Cerebellar cortex (tissue), 1 donor: ENCODE data around the gene CLPTM1.

Source experiments
- DNase-seq: peaks from one replicate; pipeline ENCODE4 v3.0.0-alpha.2; 2015; ENCODE audit warnings: low spot score

Gene CLPTM1

DNA sequence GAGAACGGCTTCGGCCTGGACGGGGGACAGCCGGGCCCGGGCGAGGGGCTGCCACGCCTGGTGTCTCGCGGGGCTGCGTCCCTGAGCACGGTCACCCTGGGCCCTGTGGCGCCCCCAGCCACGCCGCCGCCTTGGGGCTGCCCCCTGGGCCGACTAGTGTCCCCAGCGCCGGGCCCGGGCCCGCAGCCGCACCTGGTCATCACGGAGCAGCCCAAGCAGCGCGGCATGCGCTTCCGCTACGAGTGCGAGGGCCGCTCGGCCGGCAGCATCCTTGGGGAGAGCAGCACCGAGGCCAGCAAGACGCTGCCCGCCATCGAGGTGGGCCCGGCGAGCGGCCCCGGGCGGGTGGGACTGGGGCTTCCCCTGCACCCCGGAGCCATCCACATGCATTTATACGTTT lies 56.8 kb downstream of the CLPTM1 start:
- no peak for DNase-seq

DNA sequence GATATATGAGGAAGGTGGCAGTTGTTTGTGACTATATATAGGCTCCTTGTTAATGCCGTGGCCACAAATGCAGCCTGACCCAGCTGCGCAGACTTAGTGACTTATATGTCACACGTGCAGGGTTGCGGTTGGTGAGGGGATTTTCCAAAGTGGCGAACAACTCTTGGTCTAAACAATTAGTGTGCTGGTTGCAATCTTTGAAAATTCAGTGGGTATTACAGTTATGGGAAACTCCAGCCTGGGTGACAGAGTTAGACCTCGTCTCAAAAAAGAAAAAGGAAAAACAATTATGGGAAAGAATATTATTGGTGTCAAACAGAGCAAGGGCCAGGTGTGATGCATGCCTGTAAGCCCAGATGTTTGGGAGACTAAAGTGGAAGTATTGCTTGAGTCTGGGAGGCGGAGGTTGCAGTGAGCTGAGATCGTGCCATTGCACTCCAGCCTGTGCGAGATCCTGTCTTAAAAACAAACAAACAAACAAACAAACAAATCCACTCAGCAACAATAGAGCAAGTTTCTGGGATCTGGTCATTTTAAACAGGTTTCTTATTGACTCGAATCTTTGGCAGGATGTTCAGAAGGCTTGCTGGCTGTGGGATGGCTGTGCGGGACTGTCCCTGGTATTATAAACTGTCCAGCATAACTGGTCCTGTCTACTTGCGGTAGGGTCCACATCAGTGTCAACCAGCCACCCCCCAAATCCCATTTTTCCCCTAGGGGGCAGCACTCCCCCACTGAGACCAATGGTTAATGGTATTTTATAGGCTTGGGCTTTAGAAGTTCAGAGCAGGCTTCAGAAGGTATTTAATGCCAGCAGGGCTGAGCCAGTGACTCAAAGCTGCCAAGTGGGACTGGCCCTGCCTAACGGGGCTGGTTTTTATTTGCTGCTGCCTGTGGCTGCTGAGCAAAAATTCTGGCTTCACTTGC lies 61.5 kb downstream of the CLPTM1 start:
- peak; percentile 72 for DNase-seq

DNA sequence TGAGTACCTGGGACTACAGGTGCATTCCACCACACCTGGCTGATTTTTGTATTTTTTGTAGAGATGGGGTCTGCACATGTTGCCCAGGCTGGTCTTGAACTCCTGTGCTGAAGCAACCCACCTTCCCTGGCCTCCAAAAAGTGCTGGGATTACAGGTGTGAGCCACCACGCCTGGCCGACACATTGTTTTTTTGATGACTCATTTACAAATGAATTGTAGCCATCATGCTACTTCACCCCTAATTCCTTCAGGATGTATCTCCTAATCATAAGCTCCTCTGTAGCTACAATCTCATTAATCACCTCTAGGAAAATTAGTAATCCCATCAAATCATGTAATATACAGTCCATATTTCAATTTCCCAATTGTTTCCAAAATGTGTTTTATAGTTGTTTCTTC lies 64.0 kb downstream of the CLPTM1 start:
- no peak for DNase-seq

DNA sequence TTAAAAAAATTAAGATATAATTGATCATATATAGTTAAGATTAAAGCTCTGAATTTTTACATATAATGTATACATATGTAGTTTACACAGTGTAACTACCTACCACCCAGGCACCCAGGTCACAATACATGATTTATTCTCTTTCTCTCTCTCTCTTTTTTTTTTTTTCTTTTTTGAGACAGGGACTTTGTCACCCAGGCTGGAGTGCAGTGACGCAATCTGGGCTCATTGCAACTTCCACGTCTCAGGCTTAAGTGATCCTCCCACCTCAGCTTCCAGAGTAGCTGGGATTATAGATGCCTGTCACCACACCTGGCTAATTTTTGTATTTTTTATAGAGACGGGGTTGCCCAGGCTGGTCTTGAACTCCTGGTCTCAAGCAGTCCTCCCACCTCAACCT lies 64.9 kb downstream of the CLPTM1 start:
- DNase-seq: no peak

DNA sequence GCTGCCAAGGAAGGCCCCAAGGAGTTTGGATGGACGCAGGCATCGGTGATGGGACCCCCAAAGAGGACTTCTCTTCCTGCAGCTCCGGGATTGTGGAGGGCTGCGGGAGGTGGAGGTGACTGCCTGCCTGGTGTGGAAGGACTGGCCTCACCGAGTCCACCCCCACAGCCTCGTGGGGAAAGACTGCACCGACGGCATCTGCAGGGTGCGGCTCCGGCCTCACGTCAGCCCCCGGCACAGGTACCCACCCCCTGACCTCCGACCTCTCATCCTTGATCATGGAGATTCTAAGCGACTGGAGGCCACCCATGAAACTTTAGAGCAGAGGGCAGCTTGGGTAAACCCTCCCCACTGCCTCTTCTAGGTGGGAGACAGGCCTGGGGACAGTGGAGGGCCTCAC lies 66.8 kb downstream of the CLPTM1 start:
- DNase-seq: no peak

DNA sequence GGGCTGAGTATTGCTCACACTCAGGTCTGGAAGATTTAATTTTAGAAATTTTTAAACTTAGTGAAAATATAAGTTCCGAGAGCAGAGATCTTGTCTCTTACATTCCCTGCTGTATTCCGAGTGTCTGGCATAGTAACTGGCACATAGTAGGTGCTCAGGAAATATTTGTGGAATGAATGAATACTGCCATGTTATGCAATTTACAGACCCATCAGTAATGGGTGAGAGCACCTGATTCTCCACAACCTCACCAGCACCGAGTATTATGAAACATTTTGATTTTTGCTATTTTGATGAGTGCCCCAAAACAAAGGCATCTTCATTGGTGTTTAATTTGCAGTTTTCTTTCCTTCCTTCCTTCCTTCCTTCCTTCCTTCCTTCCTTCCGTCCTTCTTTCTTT lies 67.9 kb downstream of the CLPTM1 start:
- DNase-seq: no peak

DNA sequence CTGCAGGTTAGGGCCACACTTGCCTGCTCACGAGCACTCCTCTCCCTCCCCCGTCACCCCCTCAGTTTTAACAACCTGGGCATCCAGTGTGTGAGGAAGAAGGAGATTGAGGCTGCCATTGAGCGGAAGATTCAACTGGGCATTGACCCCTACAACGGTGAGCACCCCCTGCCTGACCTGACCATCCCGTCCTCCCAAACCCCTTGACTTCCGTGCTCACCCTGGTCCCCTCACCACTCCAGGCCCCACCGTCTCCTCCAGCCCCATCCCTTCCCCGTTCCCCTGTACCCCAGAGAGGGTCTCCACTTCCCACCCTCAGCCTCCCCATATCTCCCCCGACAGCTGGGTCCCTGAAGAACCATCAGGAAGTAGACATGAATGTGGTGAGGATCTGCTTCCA lies 70.1 kb downstream of the CLPTM1 start:
- no peak for DNase-seq

DNA sequence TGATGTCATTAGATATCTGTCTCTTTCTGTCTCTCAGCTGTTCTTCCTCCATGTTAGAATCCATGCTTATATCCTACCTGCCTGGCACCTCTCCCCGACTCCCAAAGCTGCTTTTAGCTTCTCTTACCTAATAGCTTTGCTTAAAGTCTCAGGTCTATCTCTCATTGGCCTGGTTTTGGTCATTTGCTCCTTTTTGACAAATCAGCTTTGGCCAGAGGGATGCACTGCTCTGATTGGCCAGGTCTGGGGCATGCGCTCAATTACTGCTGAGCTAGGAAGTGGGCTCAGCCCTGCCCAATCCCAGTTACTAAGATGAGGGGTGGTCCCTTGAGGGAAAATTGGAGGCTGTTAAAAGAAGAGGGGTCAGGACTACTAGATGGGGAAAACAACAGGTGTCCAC lies 72.2 kb downstream of the CLPTM1 start:
- no peak for DNase-seq

DNA sequence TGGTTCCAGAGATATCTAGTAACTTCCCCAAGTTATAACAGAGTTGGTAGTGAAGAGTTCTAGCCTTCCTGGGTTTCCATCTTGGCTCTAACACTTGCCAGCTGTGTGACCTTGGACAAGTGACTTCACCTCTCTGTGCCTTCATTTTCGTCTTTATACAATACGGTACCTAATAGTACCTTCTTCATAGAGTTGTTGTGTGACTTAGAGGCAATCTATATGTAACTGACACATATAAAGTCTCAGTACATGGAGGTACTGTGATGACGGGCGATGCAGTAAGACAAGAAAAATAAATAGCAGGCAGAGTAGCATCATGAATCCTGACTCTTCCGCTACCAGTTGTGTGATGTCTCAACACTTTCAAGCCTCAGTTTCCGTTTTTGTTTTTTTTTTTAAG lies 75.6 kb downstream of the CLPTM1 start:
- no peak for DNase-seq

DNA sequence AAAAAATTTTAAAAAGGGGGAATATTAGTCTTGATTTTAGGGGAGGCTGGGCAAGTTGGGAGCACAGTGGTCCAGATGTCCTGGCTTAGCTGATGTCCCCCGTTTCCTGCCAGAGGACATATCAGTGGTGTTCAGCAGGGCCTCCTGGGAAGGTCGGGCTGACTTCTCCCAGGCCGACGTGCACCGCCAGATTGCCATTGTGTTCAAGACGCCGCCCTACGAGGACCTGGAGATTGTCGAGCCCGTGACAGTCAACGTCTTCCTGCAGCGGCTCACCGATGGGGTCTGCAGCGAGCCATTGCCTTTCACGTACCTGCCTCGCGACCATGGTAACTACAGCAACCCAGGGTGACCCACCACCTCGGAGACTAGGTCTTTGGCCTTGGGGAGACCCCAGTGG lies 77.2 kb downstream of the CLPTM1 start:
- no peak for DNase-seq

DNA sequence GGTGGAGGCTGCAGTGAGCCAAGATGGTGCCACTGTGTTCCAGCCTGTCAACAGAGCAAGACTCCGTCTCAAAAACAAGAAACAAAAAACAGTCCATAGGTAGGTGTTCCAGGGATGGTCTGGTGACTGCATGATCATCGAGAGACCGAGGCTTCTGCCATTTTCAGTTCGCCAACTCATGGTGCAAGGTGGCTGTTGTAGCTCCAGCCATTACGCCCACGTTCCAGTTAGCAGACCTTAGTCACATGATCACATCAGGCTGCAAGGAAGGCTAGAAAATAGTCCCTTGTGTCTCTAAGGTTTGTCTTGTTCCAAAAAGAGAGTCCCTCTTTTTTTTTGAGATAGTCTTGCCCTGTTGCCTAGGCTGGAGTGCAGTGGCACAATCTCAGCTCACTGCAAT lies 80.6 kb downstream of the CLPTM1 start:
- DNase-seq: no peak

DNA sequence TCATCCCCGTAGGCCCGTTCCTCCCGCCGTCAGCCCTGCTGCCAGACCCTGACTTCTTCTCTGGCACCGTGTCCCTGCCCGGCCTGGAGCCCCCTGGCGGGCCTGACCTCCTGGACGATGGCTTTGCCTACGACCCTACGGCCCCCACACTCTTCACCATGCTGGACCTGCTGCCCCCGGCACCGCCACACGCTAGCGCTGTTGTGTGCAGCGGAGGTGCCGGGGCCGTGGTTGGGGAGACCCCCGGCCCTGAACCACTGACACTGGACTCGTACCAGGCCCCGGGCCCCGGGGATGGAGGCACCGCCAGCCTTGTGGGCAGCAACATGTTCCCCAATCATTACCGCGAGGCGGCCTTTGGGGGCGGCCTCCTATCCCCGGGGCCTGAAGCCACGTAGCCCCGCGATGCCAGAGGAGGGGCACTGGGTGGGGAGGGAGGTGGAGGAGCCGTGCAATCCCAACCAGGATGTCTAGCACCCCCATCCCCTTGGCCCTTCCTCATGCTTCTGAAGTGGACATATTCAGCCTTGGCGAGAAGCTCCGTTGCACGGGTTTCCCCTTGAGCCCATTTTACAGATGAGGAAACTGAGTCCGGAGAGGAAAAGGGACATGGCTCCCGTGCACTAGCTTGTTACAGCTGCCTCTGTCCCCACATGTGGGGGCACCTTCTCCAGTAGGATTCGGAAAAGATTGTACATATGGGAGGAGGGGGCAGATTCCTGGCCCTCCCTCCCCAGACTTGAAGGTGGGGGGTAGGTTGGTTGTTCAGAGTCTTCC lies 82.4 kb downstream of the CLPTM1 start:
- no peak for DNase-seq

DNA sequence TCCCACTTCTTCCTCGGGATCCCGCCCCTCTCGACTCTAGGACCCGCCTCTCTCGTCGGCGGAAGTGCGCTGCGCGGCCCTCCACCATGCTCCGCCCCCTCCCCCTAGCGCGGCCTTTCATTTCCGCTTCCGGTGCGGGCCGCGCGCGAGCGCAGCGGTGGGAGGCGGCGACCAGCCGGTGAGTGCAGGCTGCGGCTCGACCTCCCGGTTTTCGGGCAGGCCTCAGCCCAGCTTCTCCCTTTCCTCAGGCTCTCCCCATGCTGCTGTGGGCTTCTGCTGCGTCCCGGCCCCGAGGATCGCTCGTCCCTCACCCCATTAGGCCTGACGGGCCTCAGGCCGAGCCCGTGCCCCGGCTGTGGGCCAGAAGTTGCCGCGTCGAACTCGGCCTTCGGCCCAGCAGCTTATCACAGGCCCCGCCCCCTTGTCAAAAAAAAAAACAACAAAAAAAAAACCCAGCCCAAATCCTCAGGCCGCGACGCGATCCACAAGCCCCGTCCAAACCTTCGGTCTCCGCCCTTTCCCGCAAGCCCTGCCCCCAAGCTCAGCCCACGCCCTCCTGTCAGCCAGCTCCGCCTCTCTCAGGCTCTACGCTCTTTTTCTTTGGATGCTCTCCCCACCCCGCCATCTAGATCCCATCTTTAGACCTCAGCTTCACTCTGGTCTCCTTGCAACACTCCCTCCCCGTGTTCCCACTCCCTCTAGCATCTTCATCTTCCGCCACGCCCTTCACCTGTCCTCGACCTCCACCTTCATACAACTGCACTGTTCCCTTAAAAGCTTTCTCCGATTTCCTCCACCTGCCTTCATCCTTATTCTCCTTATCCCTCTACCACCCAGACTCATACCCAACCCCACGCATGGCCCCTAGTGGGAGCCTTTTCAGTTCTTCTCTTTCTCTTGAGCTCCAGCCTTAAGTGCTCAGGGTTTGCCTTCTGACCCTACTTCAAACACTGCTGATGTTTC lies 84.0 kb downstream of the CLPTM1 start, which contains the start of gene CLASRP:
Gene CLASRP (plus strand): TSS at position 115 of the 963 bp plus-strand sequence. CDS start 1,168 bp downstream, outside the sequence.
- DNase-seq: peak; percentile 89

DNA sequence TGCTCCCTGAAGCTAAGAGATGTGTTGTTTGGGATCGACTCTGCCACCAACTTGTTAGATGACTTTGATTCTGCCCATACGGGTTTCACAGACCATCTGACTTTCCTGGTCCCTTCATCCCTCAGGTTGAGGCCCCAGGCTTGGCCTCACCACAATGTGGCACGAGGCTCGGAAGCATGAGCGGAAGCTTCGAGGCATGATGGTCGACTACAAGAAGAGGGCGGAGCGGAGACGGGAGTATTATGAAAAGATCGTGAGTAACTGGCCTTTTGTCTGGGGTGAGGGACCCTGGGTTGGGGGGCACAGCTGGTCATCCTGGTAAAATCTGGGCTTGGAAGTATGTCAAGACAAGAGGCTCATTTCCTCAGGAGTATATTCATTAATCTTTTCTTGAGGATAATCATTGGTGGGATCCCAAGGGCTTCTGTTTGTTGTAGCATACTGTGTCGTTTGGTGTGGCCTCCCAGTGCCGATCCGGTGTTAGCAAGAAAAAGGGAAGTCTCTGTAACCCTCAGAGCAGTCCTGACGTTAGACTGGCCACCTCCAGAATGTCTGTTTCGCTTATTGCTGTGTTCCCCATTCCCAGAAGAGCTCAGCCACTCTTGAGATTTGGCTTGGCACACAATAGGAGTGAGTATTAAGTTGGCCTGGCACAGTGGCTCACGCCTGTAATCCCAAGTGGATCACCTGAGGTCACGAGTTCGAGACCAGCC lies 85.0 kb downstream of the CLPTM1 start:
- no peak for DNase-seq

DNA sequence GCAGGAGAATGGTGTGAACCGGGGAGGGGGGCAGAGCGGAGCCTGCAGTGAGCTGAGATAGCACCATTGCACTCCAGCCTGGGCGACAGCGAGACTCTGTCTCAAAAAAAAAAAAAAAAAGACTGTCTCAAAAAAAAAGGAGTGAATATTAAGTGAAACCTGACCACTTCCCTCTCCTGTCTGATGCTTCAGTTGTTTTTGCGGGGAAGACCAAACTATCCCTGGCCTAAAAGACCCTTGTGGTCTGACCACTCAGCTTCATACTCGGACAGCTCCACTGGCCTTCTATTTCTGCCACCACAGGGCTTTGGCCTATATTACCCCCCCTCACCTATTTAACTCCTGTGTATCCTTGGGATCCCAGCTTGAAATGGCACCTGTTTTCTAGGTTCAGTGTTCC lies 85.9 kb downstream of the CLPTM1 start:
- no peak for DNase-seq
